Measurements from ENCODE around the gene VTN. TPM values are rescaled to one million over a fixed set of nuclear protein-coding genes. Genes with fewer than 3 reads are reported as not detected.

Gene VTN
- total RNA-seq, 1 experiment from 2014 or later = not detected

- Mint-ChIP-seq H3K4me3 (ENCODE audit: low read depth, unreplicated experiment) (no peak overlapping the region), H3K27me3 (ENCODE audit: unreplicated experiment) (no peaks in the 10 kb centered on the region), H3K4me1 (ENCODE audit: low read depth, unreplicated experiment) (peaks cover 7% of the 10 kb centered on the region), H3K36me3 (ENCODE audit: insufficient read depth, unreplicated experiment) (peaks cover 9% of the 10 kb centered on the region), H3K27ac (ENCODE audit: unreplicated experiment) (no peak overlapping the region), H3K9me3 (ENCODE audit: low read depth, unreplicated experiment) (no peaks in the 10 kb centered on the region)
- intact Hi-C loops (cut with micrococcal nuclease; ENCODE audit: unreplicated experiment) = no loop called here
- BruUV-seq (replicated peaks) = no TSS peak
- no peak for DNase-seq
- CTCF ChIA-PET = no interaction called here
- TF ChIP-seq CTCF (IDR thresholded peaks at IDR 0.05; ENCODE audit: unreplicated experiment) = no peak
Measured at GRCh38 chr17:28365487-28365886, 4.6 kb downstream of the VTN start.

DNA sequence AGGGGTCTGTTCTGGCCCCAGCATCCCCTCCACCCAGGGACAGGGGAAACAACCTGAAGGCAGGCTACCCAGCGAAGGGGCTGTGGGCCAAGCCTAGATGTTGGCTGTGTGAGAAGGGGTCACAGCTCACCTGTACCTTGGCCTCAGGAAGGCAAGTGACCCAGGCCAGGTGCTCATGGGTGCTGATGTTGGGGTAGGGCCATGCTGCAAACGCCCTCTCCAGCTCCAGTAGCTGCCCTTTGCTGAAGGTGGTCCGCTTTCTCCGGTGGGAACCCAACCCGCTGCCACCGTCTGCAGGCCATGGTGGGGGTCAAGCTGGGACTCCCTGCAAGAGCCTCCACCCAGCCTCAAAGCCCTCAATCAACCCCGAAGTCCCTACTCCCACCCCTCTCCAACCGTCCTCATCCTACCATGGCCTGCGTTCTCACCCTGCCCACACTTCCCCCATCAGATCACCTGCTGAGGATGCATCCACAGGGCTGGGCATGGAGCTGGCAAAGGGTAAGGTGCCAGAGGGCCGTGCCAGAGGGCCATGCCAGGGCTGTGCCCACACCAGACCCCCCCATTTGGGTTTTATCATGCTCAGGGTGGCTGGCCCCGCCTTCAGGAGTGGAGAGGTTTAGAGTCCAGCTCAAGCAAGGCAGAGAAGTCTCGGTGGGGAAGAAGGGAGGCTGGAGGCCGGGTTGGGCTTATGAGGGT, 5.3 kb downstream of the VTN start, which contains the start of gene SEBOX:
Gene SEBOX (minus strand): TSS at position 535 of the 699 bp plus-strand sequence. CDS start 48 bp downstream, at position 487.
- no peak for TF ChIP-seq CTCF (IDR thresholded peaks at IDR 0.05; ENCODE audit: unreplicated experiment)
- no peak for DNase-seq
- Mint-ChIP-seq H3K36me3 (ENCODE audit: insufficient read depth, unreplicated experiment) (peaks cover 13% of the 10 kb centered on the region), H3K9me3 (ENCODE audit: low read depth, unreplicated experiment) (no peaks in the 10 kb centered on the region), H3K27me3 (ENCODE audit: unreplicated experiment) (no peaks in the 10 kb centered on the region), H3K27ac (ENCODE audit: unreplicated experiment) (no peak within 1 kb of the TSS), H3K4me1 (ENCODE audit: low read depth, unreplicated experiment) (peaks cover under 1% of the 10 kb centered on the region), H3K4me3 (ENCODE audit: low read depth, unreplicated experiment) (no peak within 1 kb of the TSS)
- CTCF ChIA-PET = no interaction called here
- intact Hi-C loops (cut with micrococcal nuclease; ENCODE audit: unreplicated experiment) = no loop called here
- BruUV-seq (replicated peaks) = no TSS peak

DNA sequence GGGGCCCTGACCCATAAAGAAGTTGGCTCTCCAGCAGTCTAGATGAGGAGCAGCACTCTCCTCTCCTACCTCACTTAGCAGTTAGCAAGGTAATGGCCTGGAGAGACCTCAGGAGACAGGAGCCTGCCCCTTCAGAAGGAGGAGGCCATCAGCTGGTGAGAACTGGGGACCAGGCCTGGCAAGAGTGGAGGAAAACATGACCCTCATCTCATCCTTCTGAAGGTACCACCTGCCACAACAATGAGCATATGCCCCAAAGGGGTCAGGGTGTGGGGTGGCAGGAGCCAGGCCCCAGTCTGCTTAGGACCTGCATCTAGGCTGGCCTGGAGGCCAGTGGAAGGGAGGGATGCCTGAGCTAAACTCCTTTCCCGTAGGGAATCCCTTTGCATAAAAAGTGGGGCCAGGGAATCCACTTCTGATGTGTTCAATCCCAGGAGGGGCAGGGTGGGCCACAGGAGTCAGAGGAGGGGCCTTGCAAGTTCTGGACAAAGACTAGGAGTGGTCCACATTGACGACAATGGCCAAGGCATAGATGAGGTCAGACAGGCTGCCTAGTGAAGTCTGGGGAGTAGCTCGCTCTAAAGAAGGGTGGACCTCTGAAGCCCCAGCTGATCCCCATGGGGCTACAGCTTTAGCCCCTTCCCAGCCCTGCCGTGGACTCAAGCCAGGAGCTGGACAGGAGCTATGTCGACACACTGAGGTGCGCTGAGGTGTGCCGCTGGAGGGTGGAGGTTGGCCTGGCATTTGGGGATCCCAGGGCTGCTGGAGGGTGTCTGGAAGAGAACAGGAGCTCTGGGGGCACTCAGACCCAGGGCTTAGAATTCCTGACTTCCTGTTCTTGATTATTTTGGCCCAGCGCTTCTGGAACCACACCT, 6.1 kb downstream of the VTN start:
- DNase-seq = no peak
- intact Hi-C loops (cut with micrococcal nuclease; ENCODE audit: unreplicated experiment) = no loop called here
- Mint-ChIP-seq H3K4me3 (ENCODE audit: low read depth, unreplicated experiment) (no peak overlapping the region), H3K36me3 (ENCODE audit: insufficient read depth, unreplicated experiment) (peaks cover 19% of the 10 kb centered on the region), H3K27ac (ENCODE audit: unreplicated experiment) (no peak overlapping the region), H3K27me3 (ENCODE audit: unreplicated experiment) (no peaks in the 10 kb centered on the region), H3K9me3 (ENCODE audit: low read depth, unreplicated experiment) (no peaks in the 10 kb centered on the region), H3K4me1 (ENCODE audit: low read depth, unreplicated experiment) (no peaks in the 10 kb centered on the region)
- CTCF ChIA-PET = no interaction called here
- no peak for TF ChIP-seq CTCF (IDR thresholded peaks at IDR 0.05; ENCODE audit: unreplicated experiment)
- no TSS peak for BruUV-seq (replicated peaks)

- H3K27me3 Mint-ChIP-seq (ENCODE audit: unreplicated experiment) = no peaks in the 10 kb centered on the region
- H3K4me1 Mint-ChIP-seq (ENCODE audit: low read depth, unreplicated experiment) = no peaks in the 10 kb centered on the region
- BruUV-seq (replicated peaks) = no TSS peak
- H3K27ac Mint-ChIP-seq (ENCODE audit: unreplicated experiment) = no peak overlapping the region
- CTCF ChIA-PET = no interaction called here
- DNase-seq = no peak
- intact Hi-C loops (cut with micrococcal nuclease; ENCODE audit: unreplicated experiment) = no loop called here
- no peak overlapping the region for H3K4me3 Mint-ChIP-seq (ENCODE audit: low read depth, unreplicated experiment)
- no peaks in the 10 kb centered on the region for H3K9me3 Mint-ChIP-seq (ENCODE audit: low read depth, unreplicated experiment)
- H3K36me3 Mint-ChIP-seq (ENCODE audit: insufficient read depth, unreplicated experiment) = peaks cover 24% of the 10 kb centered on the region
- TF ChIP-seq CTCF (IDR thresholded peaks at IDR 0.05; ENCODE audit: unreplicated experiment) = no peak
Measured at GRCh38 chr17:28363186-28363585, 6.9 kb downstream of the VTN start.

Data from Calu3 (cell line).